ENCODE data around the gene LAMB2.
A peak's percentile ranks its signal among the peaks of the same experiment; 100 is the strongest.

Gene LAMB2

GRCh38 chr3:49161808-49162530 is 29.1 kb upstream of the LAMB2 start:
- no peak for DNase-seq (ENCODE audit: low read depth)
- TF ChIP-seq, protein P1, sequence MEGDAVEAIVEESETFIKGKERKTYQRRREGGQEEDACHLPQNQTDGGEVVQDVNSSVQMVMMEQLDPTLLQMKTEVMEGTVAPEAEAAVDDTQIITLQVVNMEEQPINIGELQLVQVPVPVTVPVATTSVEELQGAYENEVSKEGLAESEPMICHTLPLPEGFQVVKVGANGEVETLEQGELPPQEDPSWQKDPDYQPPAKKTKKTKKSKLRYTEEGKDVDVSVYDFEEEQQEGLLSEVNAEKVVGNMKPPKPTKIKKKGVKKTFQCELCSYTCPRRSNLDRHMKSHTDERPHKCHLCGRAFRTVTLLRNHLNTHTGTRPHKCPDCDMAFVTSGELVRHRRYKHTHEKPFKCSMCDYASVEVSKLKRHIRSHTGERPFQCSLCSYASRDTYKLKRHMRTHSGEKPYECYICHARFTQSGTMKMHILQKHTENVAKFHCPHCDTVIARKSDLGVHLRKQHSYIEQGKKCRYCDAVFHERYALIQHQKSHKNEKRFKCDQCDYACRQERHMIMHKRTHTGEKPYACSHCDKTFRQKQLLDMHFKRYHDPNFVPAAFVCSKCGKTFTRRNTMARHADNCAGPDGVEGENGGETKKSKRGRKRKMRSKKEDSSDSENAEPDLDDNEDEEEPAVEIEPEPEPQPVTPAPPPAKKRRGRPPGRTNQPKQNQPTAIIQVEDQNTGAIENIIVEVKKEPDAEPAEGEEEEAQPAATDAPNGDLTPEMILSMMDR (IDR thresholded peaks at IDR 0.05; ENCODE audit: control insufficient read depth, insufficient read depth, low read depth, low read length, missing control alignments): no peak
- no peak overlapping the region for H3K4me3 ChIP-seq (ENCODE audit: control insufficient read depth, low read depth, low read length)

DNA sequence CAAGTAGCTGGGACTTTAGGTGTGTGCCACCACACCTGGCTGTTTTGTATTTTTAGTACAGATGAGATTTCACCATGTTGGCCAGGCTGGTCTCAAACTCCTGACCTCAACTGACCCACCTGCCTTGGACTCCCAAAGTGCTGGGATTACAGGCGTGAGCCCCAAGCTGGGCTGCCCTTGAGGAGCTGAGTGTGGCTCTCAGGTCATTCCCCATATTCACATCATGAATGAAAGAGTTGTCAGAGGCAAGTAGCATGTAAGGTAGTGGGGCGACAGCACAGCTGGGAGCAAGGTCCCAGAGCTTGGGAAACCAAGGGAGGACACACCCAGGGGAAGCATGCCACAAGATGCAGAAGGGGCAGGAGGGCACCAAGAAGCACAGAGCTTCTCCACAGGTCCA is 28.3 kb upstream of the LAMB2 start:
- TF ChIP-seq, protein P1 (IDR thresholded peaks at IDR 0.05; ENCODE audit: control insufficient read depth, insufficient read depth, low read depth, low read length, missing control alignments): no peak
- DNase-seq (ENCODE audit: low read depth): no peak

DNA sequence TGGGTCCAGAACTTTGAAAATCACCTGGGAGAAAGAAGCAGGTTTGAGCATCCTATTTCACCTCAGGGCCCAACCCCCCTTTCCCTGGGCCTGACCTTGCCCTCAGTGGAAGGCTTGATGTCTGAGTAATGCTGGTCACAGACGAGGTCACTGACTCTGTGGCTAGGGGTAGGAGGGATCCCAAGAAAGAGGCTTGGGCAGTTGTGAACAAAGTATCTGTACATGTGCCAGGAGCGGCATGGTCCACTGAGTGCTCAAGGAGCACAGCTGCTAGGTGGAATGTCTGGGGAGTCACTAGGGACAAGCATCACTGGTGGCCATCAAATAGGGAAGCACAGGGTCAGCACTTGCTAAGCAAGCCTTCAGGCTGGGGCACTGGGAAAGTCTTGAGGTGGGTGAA is 25.9 kb upstream of the LAMB2 start:
- DNase-seq (ENCODE audit: low read depth): no peak
- no peak overlapping the region for H3K4me3 ChIP-seq (ENCODE audit: control insufficient read depth, low read depth, low read length)
- TF ChIP-seq, protein P1 (IDR thresholded peaks at IDR 0.05; ENCODE audit: control insufficient read depth, insufficient read depth, low read depth, low read length, missing control alignments): no peak

More for the DNA sequence above, 28.3 kb upstream of the LAMB2 start:
- no peak overlapping the region for H3K4me3 ChIP-seq (ENCODE audit: control insufficient read depth, low read depth, low read length)

DNA sequence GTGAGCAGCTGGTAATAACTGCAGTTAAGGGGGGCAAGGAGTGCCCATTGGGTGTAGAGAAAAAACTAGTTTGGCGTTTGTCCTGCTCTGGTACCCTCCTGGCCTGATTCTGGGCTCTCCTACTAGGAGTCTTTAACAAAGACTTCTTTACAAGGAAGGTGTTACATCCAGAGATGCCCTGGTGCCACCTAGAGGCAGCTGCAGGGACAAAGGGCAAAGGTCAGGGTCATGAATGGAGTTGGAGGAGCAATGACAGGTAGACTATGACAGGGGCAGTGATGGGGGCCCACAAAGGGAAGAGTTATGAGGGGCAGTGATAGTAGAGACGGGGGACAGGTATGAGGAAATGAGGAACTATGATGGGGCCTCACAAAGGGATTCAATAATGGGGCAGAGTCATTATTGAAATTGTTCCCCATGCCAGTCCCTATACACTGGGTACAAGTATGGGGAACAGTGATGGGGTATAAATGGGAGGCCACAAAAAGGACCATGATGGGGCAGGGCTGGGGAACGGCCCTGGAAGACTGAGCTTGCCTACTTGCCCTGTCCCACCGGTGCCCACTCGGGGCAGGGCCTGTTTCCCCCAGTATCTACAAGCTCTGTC is 25.4 kb upstream of the LAMB2 start:
- no peak for DNase-seq (ENCODE audit: low read depth)
- TF ChIP-seq, protein P1 (IDR thresholded peaks at IDR 0.05; ENCODE audit: control insufficient read depth, insufficient read depth, low read depth, low read length, missing control alignments): peak; percentile 39
- H3K4me3 ChIP-seq (ENCODE audit: control insufficient read depth, low read depth, low read length): no peak overlapping the region

DNA sequence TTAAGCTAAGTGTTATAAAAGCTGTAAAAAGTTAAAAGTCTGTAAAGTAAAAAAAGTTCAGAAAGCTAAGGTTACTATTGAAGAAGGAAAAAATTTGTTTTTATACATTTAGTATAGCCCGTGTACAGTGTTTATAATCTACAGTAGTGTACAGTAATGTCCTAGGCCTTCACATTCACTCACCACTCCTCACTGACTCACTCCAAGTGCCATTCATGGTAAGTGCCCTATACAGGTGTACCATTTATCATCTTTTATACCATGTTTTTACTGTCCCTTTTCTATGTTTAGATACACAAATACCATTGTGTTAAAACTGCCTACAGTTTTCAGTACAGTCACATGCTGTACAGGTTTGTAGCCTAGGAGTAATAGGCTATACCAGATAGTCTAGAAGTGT is 24.4 kb upstream of the LAMB2 start:
- DNase-seq (ENCODE audit: low read depth): no peak
- no peak overlapping the region for H3K4me3 ChIP-seq (ENCODE audit: control insufficient read depth, low read depth, low read length)
- TF ChIP-seq, protein P1 (IDR thresholded peaks at IDR 0.05; ENCODE audit: control insufficient read depth, insufficient read depth, low read depth, low read length, missing control alignments): no peak

GRCh38 chr3:49153349-49153912 is 20.6 kb upstream of the LAMB2 start:
- TF ChIP-seq, protein P1 (IDR thresholded peaks at IDR 0.05; ENCODE audit: control insufficient read depth, insufficient read depth, low read depth, low read length, missing control alignments): no peak
- no peak overlapping the region for H3K4me3 ChIP-seq (ENCODE audit: control insufficient read depth, low read depth, low read length)
- DNase-seq (ENCODE audit: low read depth): no peak
